AG09309 (cell line): ENCODE results near the gene AK8.

Experiments used
- DNase-seq: peaks from one replicate; pipeline ENCODE4 v3.0.0-alpha.2; 2010; ENCODE audit warnings: low read depth
- H3K4me3 ChIP-seq: 2 replicates; pipeline ENCODE4 v1.5.1; 2011; ENCODE audit warnings: mild to moderate bottlenecking, low read depth, low read length, moderate library complexity; ENCODE audit not compliant: control insufficient read depth
- TF ChIP-seq, protein P1 (sequence below): IDR thresholded peaks from 2 replicates; pipeline ENCODE4 v1.5.1; 2011; ENCODE audit warnings: mild to moderate bottlenecking, low read depth, low read length, inconsistent platforms; ENCODE audit not compliant: insufficient read depth, control insufficient read depth; ENCODE audit errors: missing control alignments

AK8 gene

GRCh38 chr9:132810314-132810713 is 67.8 kb downstream of the AK8 start:
- TF ChIP-seq, protein P1, sequence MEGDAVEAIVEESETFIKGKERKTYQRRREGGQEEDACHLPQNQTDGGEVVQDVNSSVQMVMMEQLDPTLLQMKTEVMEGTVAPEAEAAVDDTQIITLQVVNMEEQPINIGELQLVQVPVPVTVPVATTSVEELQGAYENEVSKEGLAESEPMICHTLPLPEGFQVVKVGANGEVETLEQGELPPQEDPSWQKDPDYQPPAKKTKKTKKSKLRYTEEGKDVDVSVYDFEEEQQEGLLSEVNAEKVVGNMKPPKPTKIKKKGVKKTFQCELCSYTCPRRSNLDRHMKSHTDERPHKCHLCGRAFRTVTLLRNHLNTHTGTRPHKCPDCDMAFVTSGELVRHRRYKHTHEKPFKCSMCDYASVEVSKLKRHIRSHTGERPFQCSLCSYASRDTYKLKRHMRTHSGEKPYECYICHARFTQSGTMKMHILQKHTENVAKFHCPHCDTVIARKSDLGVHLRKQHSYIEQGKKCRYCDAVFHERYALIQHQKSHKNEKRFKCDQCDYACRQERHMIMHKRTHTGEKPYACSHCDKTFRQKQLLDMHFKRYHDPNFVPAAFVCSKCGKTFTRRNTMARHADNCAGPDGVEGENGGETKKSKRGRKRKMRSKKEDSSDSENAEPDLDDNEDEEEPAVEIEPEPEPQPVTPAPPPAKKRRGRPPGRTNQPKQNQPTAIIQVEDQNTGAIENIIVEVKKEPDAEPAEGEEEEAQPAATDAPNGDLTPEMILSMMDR: no peak
- no peak for DNase-seq
- no peak overlapping the region for H3K4me3 ChIP-seq

DNA sequence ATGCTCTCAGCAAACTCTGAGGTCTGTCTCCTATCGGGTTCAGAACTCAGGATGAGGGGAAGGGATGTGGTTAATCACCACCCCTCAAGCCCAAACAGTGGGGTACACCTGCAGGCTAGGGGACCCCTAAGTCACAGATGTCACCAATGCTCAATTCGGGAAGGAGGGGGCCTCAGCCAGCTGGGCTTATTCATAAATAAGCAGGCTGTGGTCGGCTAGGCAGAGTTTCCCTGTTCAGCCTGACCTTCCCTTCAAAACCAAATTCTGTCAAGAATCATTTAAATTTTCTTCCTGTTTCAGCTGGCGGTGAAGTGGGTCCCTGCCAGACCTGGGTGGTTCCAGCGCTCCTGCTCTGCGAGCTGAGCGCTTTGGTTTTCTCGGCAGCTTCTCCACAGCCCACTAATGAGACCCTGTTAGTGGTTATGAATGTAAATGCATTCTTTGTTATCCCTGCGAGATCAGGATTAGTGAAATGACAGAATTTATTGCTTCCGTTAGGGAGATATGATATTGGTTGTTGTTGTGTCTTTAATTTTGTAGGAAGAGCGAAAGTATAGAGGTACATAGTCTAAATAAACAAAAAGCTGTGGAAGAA is 68.3 kb downstream of the AK8 start:
- no peak overlapping the region for H3K4me3 ChIP-seq
- TF ChIP-seq, protein P1: no peak
- no peak for DNase-seq

DNA sequence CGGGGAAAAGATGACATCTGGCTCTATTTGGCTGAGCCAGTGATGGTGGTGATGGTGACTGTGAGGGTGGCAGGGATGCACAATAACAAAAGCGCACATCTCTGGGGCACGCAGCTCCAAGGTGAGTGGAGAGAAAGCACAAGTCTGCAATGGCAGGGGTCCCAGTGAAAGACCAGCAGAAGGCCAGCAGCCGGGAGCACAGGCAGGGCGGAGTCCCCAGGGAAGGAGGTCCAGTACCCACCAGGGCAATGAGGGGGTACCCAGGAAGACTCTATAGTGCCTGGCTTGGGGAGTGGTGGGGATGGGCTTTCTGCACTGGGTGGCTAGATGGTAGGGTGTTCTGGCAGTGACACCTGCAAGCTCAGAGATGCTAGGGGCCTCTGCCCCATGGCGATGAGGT is 69.4 kb downstream of the AK8 start:
- H3K4me3 ChIP-seq: no peak overlapping the region
- no peak for DNase-seq
- TF ChIP-seq, protein P1: no peak

- no peak overlapping the region for H3K4me3 ChIP-seq
- no peak for DNase-seq
- TF ChIP-seq, protein P1: no peak
These were observed 71.2 kb downstream of the AK8 start for GRCh38 chr9:132806723-132807421.

DNA sequence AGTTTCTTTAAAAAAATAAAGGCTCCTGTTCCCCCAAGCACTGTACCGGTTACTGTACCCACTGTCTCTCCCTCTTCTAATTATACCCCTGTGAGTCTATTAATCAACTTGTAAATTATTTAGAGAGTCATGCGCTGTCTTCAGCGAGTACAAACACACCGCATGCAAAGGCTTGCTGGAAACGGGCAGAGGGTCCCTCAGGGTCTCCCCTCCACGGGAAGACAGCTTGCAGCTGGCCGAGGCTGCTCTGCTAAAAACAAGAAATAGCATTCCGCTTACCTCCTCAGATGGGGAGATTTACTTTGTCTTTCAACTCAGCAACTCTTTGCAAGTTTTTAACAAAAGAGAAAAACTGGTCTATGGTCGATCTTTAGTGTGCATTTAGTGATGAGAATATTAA is 71.8 kb downstream of the AK8 start:
- TF ChIP-seq, protein P1: no peak
- no peak for DNase-seq
- H3K4me3 ChIP-seq: no peak overlapping the region

DNA sequence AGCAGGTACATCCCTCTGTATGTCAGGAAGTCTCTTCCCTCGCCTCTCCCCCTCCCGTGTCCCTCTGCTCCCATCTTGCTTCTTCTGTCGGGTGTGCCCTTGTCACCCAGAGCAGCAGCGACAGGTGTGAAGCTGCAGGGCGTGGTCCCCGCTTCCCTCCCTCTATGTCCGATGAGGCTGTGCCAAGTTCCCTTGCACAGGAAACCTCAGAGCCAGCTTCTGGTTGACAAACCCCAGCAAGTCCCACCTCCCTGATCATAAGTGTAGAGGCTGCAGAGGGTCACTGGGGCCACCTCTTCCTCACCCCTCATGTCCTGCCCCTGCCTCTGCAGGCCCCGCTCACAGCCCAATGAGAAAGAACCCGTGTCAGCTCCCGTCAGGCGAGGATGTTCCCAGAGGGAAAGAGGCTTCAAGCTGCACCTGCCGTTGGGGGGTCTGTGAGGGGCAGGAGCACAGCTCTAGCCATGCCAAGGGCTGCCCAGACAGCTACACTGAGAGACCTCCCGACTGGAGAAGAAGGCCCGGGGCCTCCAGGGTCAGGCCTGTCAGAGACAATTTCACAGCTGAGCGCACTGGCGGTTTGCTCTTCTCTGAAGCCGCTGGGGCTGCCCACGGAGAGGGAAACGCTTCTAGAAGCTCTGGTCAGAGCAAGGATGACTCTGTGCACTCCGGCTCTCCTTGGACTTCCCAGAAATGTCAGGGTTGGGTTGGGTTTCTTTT is 73.3 kb downstream of the AK8 start:
- DNase-seq: no peak
- TF ChIP-seq, protein P1: no peak

More for the DNA sequence above, 73.3 kb downstream of the AK8 start:
- H3K4me3 ChIP-seq: no peak overlapping the region
